Measurements from ENCODE around the gene ZSCAN5C.

DNA sequence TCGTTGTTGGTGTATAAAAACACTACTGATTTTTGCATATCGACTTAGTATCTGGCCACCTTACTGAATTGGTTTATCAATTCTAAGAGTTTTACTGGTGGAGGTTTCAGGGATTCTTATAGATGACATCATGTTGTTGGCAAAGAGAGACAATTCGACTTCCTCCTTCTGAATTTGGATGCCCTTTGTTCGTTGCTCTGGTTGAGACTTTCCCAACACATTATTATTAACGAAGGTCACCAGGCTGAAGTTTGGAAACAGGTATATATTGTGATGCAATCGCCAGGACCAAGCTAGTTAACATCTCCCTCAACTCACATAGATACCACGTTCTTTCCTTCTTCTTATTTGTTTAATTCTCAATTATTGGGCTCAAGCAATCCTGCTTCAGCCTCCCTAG, 2.4 kb upstream of the ZSCAN5C start:
- TF ChIP-seq, protein P1, sequence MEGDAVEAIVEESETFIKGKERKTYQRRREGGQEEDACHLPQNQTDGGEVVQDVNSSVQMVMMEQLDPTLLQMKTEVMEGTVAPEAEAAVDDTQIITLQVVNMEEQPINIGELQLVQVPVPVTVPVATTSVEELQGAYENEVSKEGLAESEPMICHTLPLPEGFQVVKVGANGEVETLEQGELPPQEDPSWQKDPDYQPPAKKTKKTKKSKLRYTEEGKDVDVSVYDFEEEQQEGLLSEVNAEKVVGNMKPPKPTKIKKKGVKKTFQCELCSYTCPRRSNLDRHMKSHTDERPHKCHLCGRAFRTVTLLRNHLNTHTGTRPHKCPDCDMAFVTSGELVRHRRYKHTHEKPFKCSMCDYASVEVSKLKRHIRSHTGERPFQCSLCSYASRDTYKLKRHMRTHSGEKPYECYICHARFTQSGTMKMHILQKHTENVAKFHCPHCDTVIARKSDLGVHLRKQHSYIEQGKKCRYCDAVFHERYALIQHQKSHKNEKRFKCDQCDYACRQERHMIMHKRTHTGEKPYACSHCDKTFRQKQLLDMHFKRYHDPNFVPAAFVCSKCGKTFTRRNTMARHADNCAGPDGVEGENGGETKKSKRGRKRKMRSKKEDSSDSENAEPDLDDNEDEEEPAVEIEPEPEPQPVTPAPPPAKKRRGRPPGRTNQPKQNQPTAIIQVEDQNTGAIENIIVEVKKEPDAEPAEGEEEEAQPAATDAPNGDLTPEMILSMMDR (IDR thresholded peaks at IDR 0.05): no peak
- TF ChIP-seq POLR2AphosphoS5 (IDR thresholded peaks at IDR 0.05): no peak
- no peak for TF ChIP-seq POLR2A (IDR thresholded peaks at IDR 0.05; ENCODE audit: low read depth)
